ENCODE measurements around the gene SRL.

SRL gene

DNA sequence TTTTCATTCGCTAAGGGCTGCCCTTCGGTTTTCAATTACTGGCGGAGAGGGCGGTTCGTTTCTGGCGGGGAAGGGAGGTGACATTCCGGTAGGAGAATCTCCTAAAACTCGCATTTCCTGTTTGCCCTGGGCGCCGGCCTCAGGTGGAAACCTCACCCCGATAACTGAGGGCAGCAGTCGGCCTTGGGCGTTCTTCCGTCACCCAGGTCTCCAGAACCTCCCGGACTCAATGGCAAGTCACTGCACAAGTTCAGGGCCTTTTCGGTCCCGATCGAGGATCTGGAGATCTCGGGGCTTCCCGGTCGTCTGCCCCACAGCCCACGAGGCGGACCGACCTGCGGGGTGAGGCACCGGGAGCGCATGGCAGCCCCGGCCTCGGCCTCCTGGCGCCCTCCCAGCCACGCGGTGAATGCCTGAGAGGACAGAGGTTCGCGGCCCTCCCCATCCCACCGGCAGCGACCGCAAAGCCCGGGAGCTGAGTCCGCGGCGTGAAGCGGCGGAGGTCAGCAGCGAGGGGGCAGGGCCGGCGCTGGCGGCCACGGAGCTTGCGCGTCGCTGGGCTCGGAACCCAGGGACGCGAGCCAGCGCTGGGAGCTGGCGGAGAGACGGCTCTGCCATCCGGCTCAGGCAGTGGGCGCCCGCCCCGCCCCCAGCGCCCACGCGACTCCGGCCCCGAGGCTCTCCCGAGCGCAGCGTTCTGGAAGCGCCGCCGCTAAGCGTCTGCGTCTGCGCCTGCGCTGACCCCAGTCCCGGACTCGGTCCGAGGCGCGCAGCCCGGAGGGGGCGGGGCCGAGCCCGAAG, 58.4 kb downstream of the SRL start:
- no peaks in the 10 kb centered on the region for H3K9me3 Mint-ChIP-seq
- peaks cover 12% of the 10 kb centered on the region for H3K27me3 Mint-ChIP-seq (ENCODE audit: low read depth)
- H3K4me1 Mint-ChIP-seq (ENCODE audit: low read depth), result peaks cover 6% of the 10 kb centered on the region
- H3K4me3 Mint-ChIP-seq, result peak overlapping the region; percentile 72
- no peaks in the 10 kb centered on the region for H3K36me3 Mint-ChIP-seq (ENCODE audit: low read depth)
- peak overlapping the region; percentile 59 for H3K27ac Mint-ChIP-seq

DNA sequence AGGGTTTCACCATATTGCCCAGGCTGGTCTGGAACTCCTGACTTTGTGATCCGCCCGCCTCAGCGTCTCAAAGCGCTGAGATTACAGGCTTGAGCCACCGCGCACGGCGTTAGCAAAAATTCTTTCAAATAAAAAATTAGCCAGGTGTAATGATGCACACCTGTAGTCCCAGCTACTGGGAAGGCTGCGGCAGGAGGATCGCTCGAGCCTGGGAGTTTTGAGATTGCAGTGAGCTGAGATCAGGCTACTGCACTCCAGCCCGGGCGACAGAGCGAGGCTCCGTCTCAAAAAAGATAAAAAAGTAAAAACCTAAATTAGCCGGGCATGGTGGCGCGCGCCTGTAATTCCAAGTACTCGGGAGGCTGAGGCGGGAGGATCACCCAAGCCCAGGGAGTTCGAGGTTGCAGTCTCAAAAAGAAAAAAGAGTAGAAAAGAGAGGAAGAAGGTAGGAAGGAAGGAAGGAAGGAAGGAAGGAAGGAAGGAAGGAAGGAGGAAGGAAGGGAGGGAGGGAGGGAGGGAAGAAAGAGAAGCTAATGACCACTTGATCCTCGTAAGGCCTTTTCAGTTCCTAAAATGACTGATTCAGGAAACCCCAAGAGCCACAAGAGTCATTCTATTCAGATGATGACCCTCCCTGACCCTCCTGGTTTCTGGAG, 59.2 kb downstream of the SRL start:
- no peaks in the 10 kb centered on the region for H3K36me3 Mint-ChIP-seq (ENCODE audit: low read depth)
- peaks cover 12% of the 10 kb centered on the region for H3K27me3 Mint-ChIP-seq (ENCODE audit: low read depth)
- no peaks in the 10 kb centered on the region for H3K9me3 Mint-ChIP-seq
- peaks cover 6% of the 10 kb centered on the region for H3K4me1 Mint-ChIP-seq (ENCODE audit: low read depth)
- H3K27ac Mint-ChIP-seq, result peak overlapping the region; percentile 59
- peak overlapping the region; percentile 72 for H3K4me3 Mint-ChIP-seq

DNA sequence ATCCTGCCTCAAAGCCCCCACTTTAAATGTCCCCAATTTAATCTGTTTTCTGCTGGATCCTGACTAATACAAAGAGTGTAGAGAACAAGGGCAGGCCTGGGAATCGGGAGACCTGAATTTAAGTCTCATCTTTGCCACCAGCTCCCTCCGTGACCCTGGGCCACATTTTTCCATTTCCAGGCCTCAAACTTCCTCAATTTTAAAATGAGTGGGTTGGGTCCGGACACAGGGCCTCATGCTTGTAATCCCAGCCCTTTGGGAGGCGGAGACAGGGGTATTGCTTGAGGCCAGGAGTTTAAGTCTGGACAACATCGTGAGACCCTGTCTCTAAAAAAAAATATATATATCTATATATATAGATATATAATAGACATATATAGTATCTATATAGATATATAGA, 61.4 kb downstream of the SRL start:
- Mint-ChIP-seq H3K4me3 (no peak overlapping the region), H3K36me3 (ENCODE audit: low read depth) (no peaks in the 10 kb centered on the region), H3K4me1 (ENCODE audit: low read depth) (peaks cover 12% of the 10 kb centered on the region), H3K27ac (no peak overlapping the region), H3K9me3 (no peaks in the 10 kb centered on the region), H3K27me3 (ENCODE audit: low read depth) (peaks cover 6% of the 10 kb centered on the region)

GRCh38 chr16:4179763-4180260, 62.1 kb downstream of the SRL start:
- no peaks in the 10 kb centered on the region for H3K9me3 Mint-ChIP-seq
- peaks cover 11% of the 10 kb centered on the region for H3K4me1 Mint-ChIP-seq (ENCODE audit: low read depth)
- no peaks in the 10 kb centered on the region for H3K36me3 Mint-ChIP-seq (ENCODE audit: low read depth)
- H3K27ac Mint-ChIP-seq, result no peak overlapping the region
- peaks cover 3% of the 10 kb centered on the region for H3K27me3 Mint-ChIP-seq (ENCODE audit: low read depth)
- H3K4me3 Mint-ChIP-seq, result no peak overlapping the region

GRCh38 chr16:4179020-4179419, 62.9 kb downstream of the SRL start:
- H3K9me3 Mint-ChIP-seq, result no peaks in the 10 kb centered on the region
- no peaks in the 10 kb centered on the region for H3K36me3 Mint-ChIP-seq (ENCODE audit: low read depth)
- no peaks in the 10 kb centered on the region for H3K27me3 Mint-ChIP-seq (ENCODE audit: low read depth)
- H3K4me1 Mint-ChIP-seq (ENCODE audit: low read depth), result peaks cover 8% of the 10 kb centered on the region
- no peak overlapping the region for H3K27ac Mint-ChIP-seq
- H3K4me3 Mint-ChIP-seq, result no peak overlapping the region

DNA sequence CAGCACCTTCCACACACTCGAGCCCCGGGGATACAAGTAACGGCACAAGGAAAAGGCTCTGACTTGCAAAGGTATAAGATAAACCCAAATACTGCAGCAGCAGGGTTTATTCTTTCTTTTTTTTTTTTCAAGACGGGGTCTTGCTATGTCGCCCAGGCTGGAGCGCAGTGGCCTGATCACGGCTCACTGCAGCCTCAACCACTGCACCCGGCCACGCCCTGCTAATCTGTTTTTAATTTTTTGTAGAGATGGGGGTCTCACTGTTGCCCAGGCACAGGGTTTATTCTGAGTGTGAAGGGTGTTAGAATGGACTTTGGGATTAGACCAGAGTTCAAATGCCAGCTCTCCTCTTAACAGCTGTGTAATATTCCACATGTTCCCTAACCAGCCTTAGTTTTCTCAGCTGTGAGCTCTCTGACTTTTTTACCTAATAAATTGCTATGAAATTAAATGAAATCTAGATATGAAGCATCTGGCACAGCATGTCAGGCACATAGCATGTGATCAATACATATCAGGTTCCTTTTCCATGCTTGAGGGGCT, 63.3 kb downstream of the SRL start:
- Mint-ChIP-seq H3K36me3 (ENCODE audit: low read depth) (no peaks in the 10 kb centered on the region), H3K27ac (no peak overlapping the region), H3K4me1 (ENCODE audit: low read depth) (peaks cover 11% of the 10 kb centered on the region), H3K27me3 (ENCODE audit: low read depth) (no peaks in the 10 kb centered on the region), H3K9me3 (no peaks in the 10 kb centered on the region), H3K4me3 (no peak overlapping the region)

DNA sequence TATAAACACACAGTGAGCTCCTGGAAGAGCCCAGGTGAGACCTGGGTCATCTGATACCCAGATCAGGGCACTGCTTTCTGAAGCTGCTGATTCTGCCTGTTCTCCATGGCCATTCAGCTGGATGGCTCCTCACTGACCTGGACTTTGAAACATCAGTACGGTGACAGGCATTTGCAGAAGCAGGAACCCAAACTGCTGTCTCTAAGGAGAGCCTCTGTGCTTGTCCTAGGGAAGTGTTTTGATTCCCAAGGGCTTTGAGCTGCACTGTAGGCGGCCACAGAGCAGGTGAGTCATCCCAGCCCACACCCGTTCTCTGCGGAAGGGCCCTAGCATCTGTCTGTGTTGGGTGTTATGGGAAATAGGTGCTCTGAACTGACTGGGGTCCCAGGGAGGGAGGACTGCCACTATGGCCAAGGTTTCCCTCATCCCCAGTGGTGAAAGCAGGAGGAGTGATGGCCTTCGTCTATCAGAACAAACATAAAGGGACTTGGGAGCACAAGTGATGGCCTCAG, 64.9 kb downstream of the SRL start:
- Mint-ChIP-seq H3K36me3 (ENCODE audit: low read depth) (no peaks in the 10 kb centered on the region), H3K9me3 (no peaks in the 10 kb centered on the region), H3K27me3 (ENCODE audit: low read depth) (no peaks in the 10 kb centered on the region), H3K4me1 (ENCODE audit: low read depth) (peaks cover 9% of the 10 kb centered on the region), H3K27ac (no peak overlapping the region), H3K4me3 (no peak overlapping the region)

DNA sequence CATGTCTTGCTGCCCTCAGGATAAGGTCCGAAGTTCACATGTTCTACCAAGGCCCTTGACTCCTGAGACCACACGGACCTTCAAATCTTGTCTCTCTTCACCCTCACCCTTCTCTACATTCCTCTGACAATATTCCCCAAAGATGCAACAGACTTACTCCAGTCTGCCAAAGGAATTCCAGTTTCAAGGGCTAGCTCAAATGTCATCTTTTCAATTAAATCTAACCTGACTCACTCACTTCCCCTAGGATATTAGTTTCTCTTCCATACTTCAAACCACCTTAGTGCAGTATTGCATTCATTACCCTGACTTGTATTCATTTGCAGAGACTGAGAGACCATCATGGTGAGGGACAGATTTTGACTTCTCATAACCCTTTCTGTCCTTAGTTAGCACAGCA, 66.0 kb downstream of the SRL start:
- H3K4me3 Mint-ChIP-seq, result no peak overlapping the region
- no peaks in the 10 kb centered on the region for H3K9me3 Mint-ChIP-seq
- H3K36me3 Mint-ChIP-seq (ENCODE audit: low read depth), result no peaks in the 10 kb centered on the region
- H3K4me1 Mint-ChIP-seq (ENCODE audit: low read depth), result peaks cover 9% of the 10 kb centered on the region
- no peak overlapping the region for H3K27ac Mint-ChIP-seq
- no peaks in the 10 kb centered on the region for H3K27me3 Mint-ChIP-seq (ENCODE audit: low read depth)

DNA sequence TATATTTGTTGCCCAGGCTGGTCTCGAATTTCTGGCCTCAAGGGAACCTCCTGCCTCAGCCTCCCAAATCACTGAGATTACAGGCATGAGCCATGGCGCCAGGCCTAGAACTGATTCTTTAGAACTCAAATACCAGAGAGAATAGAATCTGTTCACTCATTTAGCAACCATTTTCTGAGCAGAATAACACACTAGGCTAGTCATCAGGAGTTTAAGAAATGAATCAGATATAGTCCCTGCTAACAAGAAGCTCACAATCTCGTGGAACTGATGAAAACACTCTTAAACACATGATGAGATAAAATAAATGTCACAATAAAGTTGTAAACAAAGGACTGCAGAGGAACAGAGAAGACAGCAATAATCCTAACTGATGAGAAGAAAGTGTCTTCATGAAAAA, 69.8 kb downstream of the SRL start:
- Mint-ChIP-seq H3K4me3 (no peak overlapping the region), H3K27ac (no peak overlapping the region), H3K4me1 (ENCODE audit: low read depth) (peaks cover 7% of the 10 kb centered on the region), H3K9me3 (no peaks in the 10 kb centered on the region), H3K27me3 (ENCODE audit: low read depth) (no peaks in the 10 kb centered on the region), H3K36me3 (ENCODE audit: low read depth) (no peaks in the 10 kb centered on the region)

- no peak overlapping the region for H3K4me3 Mint-ChIP-seq
- H3K4me1 Mint-ChIP-seq (ENCODE audit: low read depth), result peaks cover 3% of the 10 kb centered on the region
- H3K9me3 Mint-ChIP-seq, result no peaks in the 10 kb centered on the region
- no peak overlapping the region for H3K27ac Mint-ChIP-seq
- H3K27me3 Mint-ChIP-seq (ENCODE audit: low read depth), result no peaks in the 10 kb centered on the region
- no peaks in the 10 kb centered on the region for H3K36me3 Mint-ChIP-seq (ENCODE audit: low read depth)
Observed at GRCh38 chr16:4169415-4169814, 72.5 kb downstream of the SRL start.

DNA sequence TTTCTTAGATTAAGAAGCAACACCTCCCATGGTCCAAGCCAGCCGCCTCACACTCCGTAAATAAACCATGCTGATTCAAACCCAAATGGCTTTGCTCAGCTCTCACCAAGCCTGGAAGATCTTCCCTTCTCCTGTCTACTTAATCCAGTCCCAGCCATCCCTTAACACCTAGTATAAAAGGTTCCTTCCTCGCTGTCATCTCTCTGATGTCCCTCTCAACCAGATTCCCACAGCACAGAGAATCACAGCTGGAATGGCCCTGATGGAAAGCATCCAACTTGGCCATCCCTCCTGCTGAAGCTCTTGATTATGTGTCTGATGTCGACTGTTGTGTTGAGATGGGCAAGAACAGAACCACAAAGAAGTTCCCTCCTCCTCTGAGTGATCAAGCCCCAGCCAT, 75.1 kb downstream of the SRL start:
- Mint-ChIP-seq H3K9me3 (no peaks in the 10 kb centered on the region), H3K36me3 (ENCODE audit: low read depth) (no peaks in the 10 kb centered on the region), H3K27me3 (ENCODE audit: low read depth) (no peaks in the 10 kb centered on the region), H3K4me1 (ENCODE audit: low read depth) (no peaks in the 10 kb centered on the region), H3K27ac (no peak overlapping the region), H3K4me3 (no peak overlapping the region)

- no peaks in the 10 kb centered on the region for H3K36me3 Mint-ChIP-seq (ENCODE audit: low read depth)
- H3K27me3 Mint-ChIP-seq (ENCODE audit: low read depth), result no peaks in the 10 kb centered on the region
- no peak overlapping the region for H3K27ac Mint-ChIP-seq
- H3K4me3 Mint-ChIP-seq, result no peak overlapping the region
- peaks cover 5% of the 10 kb centered on the region for H3K4me1 Mint-ChIP-seq (ENCODE audit: low read depth)
- no peaks in the 10 kb centered on the region for H3K9me3 Mint-ChIP-seq
Observed at GRCh38 chr16:4160658-4161430, 81.0 kb downstream of the SRL start.

DNA sequence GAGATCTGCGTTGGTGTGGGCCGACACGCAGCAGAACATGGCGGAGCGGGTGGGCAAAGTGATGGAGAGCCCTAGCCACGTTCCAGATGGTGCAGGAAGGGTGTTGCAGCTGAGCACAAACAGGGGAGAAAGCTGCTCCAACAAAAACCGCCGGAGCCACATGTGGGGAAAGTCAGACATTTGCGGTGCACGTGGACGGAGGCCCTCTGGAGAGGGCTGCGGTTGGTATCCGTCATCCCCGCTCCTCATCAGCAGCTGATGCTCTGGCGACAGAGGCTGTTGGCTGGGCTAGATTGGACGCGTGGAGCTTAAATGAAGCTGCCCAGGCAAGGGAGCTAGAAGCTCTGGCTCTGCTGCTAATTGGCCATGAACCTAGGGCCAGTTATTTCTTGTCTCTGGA, 82.2 kb downstream of the SRL start:
- Mint-ChIP-seq H3K4me1 (ENCODE audit: low read depth) (peaks cover 5% of the 10 kb centered on the region), H3K9me3 (no peaks in the 10 kb centered on the region), H3K36me3 (ENCODE audit: low read depth) (no peaks in the 10 kb centered on the region), H3K4me3 (no peak overlapping the region), H3K27ac (no peak overlapping the region), H3K27me3 (ENCODE audit: low read depth) (peaks cover 3% of the 10 kb centered on the region)

Data from T-helper 1 cell treated with Interleukin-12 subunit alpha and Interleukin-12 subunit beta and Interleukin-4 antibody, amounts not matched to agents 30 μg/mL and 1 μg/mL, for 36 hours (primary cell).